NCI-H1417 treated with DMSO at 0.1 percent for 48 hours (cell line): ENCODE results near the gene ARSB.

ENCODE experiments used
- DNase-seq: peaks from one replicate; lab custom pipeline; 2025; lab: John Stamatoyannopoulos, UW

The ARSB gene

GRCh38 chr5:78985116-78985724, at the start of gene ARSB:
Gene ARSB (minus strand): TSS chr5:78985310. CDS start chr5:78985248, 62 bp downstream.
- DNase-seq = no peak

GRCh38 chr5:79032782-79033181, 47.7 kb upstream of the ARSB start:
- DNase-seq = no peak

GRCh38 chr5:79032031-79032695, 47.1 kb upstream of the ARSB start:
- DNase-seq = no peak

GRCh38 chr5:79031485-79031867, 46.4 kb upstream of the ARSB start:
- DNase-seq = no peak

GRCh38 chr5:79030663-79031484, 45.8 kb upstream of the ARSB start:
- no peak for DNase-seq

GRCh38 chr5:79025054-79025472, 40.0 kb upstream of the ARSB start:
- DNase-seq = peak; percentile 4

GRCh38 chr5:79023947-79024346, 38.8 kb upstream of the ARSB start:
- no peak for DNase-seq

- DNase-seq = no peak
Observed at GRCh38 chr5:79023348-79023747, 38.2 kb upstream of the ARSB start.

GRCh38 chr5:79022771-79023170, 37.7 kb upstream of the ARSB start:
- DNase-seq = no peak

GRCh38 chr5:79021753-79022152, 36.6 kb upstream of the ARSB start:
- DNase-seq = no peak

GRCh38 chr5:79020861-79021561, 35.9 kb upstream of the ARSB start:
- no peak for DNase-seq

GRCh38 chr5:79014631-79015030, 29.5 kb upstream of the ARSB start:
- DNase-seq = no peak

GRCh38 chr5:79011869-79012268, 26.8 kb upstream of the ARSB start:
- no peak for DNase-seq

- no peak for DNase-seq
Observed at GRCh38 chr5:79011219-79011836, 26.2 kb upstream of the ARSB start.

GRCh38 chr5:79008362-79008761, 23.3 kb upstream of the ARSB start:
- DNase-seq = no peak

GRCh38 chr5:79007872-79008271, 22.8 kb upstream of the ARSB start:
- no peak for DNase-seq

- no peak for DNase-seq
Observed at GRCh38 chr5:79005936-79006631, 21.0 kb upstream of the ARSB start.

GRCh38 chr5:79005151-79005550, 20.0 kb upstream of the ARSB start:
- DNase-seq = no peak

- no peak for DNase-seq
Observed at GRCh38 chr5:79002374-79002773, 17.3 kb upstream of the ARSB start.

- no peak for DNase-seq
Observed at GRCh38 chr5:79001471-79001870, 16.4 kb upstream of the ARSB start.

GRCh38 chr5:78997090-78997489, 12.0 kb upstream of the ARSB start:
- DNase-seq = no peak
